Suprapubic skin (tissue), 4 donors: ENCODE results near the gene FGF18. TPM values are rescaled to one million over a fixed set of nuclear protein-coding genes. Genes with fewer than 3 reads are reported as not detected.
A peak's percentile ranks its signal among the peaks of the same experiment; 100 is the strongest.

Experiments
- DNase-seq, 2 donors: peaks; one replicate each; pipeline ENCODE4 v3.0.0-alpha.2; 2019; ENCODE audit warnings: low spot score in 2 of 2
- H3K27ac ChIP-seq: fragments of 200-600 bp; sonication (generic); one replicate; pipeline ENCODE4 v1.5.1; 2019
- H3K27me3 ChIP-seq: fragments of 200-600 bp; sonication (generic); one replicate; pipeline ENCODE4 v1.5.1; 2019
- H3K36me3 ChIP-seq: fragments of 200-600 bp; sonication (generic); one replicate; pipeline ENCODE4 v1.5.1; 2019
- H3K4me1 ChIP-seq: fragments of 200-600 bp; sonication (generic); one replicate; pipeline ENCODE4 v1.5.1; 2019
- H3K4me3 ChIP-seq: fragments of 200-600 bp; sonication (generic); one replicate; pipeline ENCODE4 v1.5.1; 2019; ENCODE audit warnings: mild to moderate bottlenecking
- H3K9me3 ChIP-seq: fragments of 200-600 bp; sonication (generic); one replicate; pipeline ENCODE4 v1.5.1; 2019
- EP300 ChIP-seq: sonication (generic); formaldehyde crosslinking; IDR thresholded peaks from one replicate; pipeline ENCODE4 v1.6.1; 2017; ENCODE audit warnings: antibody characterized with exemption
- POLR2A ChIP-seq, 2 donors: fragments of 450-650 bp; IDR thresholded peaks; one replicate each; pipeline ENCODE4 v1.6.1; 2017; ENCODE audit warnings: antibody characterized with exemption in 2 of 2, mild to moderate bottlenecking in 2 of 2, moderate library complexity in 2 of 2
- POLR2AphosphoS5 ChIP-seq, 3 donors: sonication (generic); formaldehyde crosslinking; IDR thresholded peaks; one replicate each; pipeline ENCODE4 v1.6.1; 2017; ENCODE audit warnings: antibody characterized with exemption in 3 of 3
- WGBS: methylation state at CpG from one replicate; pipeline ENCODE4 v1.1.5; 2018; 5-methylcytosine and 5-hydroxymethylcytosine counted together
- total RNA-seq, 4 donors: library from RNA; depleted of rRNA; stranded (reverse); fragments of >200 nt; gene quantifications; one replicate each; pipeline ENCODE4 v1.1.0, GENCODE V29; 2016
- TF ChIP-seq, protein P1 (sequence below), 2 donors: fragments of 200-600 bp in 1 of 2; fragments of 450-650 bp in 1 of 2; sonication (generic) in 1 of 2; IDR thresholded peaks; one replicate each; pipeline ENCODE4 v1.5.1; 2016 to 2019; ENCODE audit warnings: antibody characterized with exemption in 2 of 2, mild to moderate bottlenecking in 1 of 2, moderate library complexity in 1 of 2

FGF18 gene
- total RNA-seq, 4 donors from 2014 or later = 0.32 to 3.2 (median 0.50) TPM

DNA sequence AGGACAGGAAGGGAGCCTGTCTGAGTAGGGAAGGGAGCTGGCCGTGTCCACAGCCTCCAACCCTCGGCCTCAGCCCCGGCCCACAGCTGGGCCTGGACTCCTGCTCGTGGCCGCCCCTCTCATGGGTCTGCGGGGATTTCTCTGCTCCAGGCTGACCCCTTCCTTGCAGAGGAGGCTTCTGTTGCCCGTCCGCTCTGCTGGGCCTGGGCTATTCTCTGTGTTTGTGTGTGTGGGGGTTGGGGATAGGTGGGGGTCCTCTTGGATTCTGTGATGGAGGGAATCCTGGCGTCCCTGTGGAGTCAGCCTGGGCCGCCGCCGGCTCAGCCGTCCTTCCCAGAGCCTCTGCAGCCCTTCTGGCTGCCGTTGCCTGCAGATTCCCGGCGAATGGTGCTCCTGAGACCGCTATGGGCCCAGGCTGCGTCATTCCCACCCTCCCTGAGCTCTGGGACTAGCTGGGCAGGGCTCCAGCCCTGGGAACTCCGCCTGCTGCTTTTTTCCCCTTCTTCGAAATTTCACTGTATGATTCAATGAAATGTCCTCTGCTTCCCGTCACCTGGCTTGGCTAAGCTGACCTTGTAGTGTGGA lies 64.2 kb downstream of the FGF18 start:
- Histone ChIP-seq H3K27me3 (no peaks in the 10 kb centered on the region), H3K4me1 (peaks cover 7% of the 10 kb centered on the region), H3K27ac (peak overlapping the region; percentile 38), H3K4me3 (no peak overlapping the region), H3K36me3 (no peaks in the 10 kb centered on the region), H3K9me3 (no peaks in the 10 kb centered on the region)
- WGBS = 74% methylated on average over 19 of the region's 21 CpGs
- no peak for TF ChIP-seq POLR2A (IDR thresholded peaks at IDR 0.05)
- TF ChIP-seq POLR2AphosphoS5 (IDR thresholded peaks at IDR 0.05) = no peak
- TF ChIP-seq EP300 = no peak
- TF ChIP-seq, protein P1, sequence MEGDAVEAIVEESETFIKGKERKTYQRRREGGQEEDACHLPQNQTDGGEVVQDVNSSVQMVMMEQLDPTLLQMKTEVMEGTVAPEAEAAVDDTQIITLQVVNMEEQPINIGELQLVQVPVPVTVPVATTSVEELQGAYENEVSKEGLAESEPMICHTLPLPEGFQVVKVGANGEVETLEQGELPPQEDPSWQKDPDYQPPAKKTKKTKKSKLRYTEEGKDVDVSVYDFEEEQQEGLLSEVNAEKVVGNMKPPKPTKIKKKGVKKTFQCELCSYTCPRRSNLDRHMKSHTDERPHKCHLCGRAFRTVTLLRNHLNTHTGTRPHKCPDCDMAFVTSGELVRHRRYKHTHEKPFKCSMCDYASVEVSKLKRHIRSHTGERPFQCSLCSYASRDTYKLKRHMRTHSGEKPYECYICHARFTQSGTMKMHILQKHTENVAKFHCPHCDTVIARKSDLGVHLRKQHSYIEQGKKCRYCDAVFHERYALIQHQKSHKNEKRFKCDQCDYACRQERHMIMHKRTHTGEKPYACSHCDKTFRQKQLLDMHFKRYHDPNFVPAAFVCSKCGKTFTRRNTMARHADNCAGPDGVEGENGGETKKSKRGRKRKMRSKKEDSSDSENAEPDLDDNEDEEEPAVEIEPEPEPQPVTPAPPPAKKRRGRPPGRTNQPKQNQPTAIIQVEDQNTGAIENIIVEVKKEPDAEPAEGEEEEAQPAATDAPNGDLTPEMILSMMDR (IDR thresholded peaks at IDR 0.05) = no peak
- DNase-seq = no peak

DNA sequence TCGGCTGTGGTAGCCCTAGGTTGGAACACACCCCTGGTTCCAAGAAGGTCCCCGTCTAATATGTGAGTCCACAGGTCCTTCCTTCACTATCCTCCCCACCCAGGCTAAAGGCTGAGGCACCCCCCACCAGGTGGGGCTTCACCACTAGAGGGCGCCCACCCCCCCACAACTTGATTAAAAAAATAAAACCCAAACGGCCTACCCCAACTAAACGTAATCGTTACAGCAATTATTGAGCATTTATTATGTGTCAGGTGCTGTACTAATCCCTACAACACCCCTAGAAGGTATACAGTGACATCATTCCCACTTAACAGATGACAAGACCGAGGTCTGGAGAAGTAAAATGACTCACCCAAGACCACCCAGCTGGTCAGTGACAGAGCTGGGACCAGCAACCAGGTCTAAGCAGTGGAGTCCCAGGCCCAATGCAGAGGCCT lies 65.0 kb downstream of the FGF18 start:
- TF ChIP-seq EP300 = no peak
- TF ChIP-seq, protein P1 (IDR thresholded peaks at IDR 0.05) = peak; percentile 35 to 62
- TF ChIP-seq POLR2A (IDR thresholded peaks at IDR 0.05) = no peak
- no peak for TF ChIP-seq POLR2AphosphoS5 (IDR thresholded peaks at IDR 0.05)
- 43% methylated on average over 7 of the region's 7 CpGs for WGBS
- H3K4me1 ChIP-seq = peaks cover 7% of the 10 kb centered on the region
- DNase-seq = no peak
- no peak overlapping the region for H3K27ac ChIP-seq
- H3K27me3 ChIP-seq = no peaks in the 10 kb centered on the region
- H3K9me3 ChIP-seq = no peaks in the 10 kb centered on the region
- H3K4me3 ChIP-seq = no peak overlapping the region
- no peaks in the 10 kb centered on the region for H3K36me3 ChIP-seq

DNA sequence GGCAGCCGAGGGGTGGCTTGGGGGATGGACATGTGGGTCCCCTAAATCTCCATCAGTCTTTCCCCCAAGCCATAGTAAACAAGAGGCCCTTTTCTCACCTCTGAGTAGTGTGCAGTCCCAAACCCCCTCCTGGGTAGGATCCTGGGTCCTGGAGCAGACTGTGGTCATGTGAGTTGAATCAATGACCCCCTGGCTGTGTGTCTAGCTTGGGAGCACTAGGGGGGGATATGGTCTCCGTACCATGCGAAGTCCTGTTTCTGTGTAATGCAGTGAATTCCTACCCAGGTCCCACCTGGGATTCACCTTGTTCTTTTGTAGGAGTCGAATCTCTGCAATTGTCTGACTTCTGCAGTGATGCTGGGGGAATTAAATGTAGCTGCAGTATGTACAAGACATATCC lies 66.2 kb downstream of the FGF18 start:
- no peak overlapping the region for H3K4me3 ChIP-seq
- H3K4me1 ChIP-seq = peaks cover 7% of the 10 kb centered on the region
- DNase-seq = no peak
- 92% methylated on average over 3 of the region's 4 CpGs for WGBS
- no peaks in the 10 kb centered on the region for H3K9me3 ChIP-seq
- H3K36me3 ChIP-seq = no peaks in the 10 kb centered on the region
- H3K27me3 ChIP-seq = no peaks in the 10 kb centered on the region
- TF ChIP-seq, protein P1 (IDR thresholded peaks at IDR 0.05) = no peak
- TF ChIP-seq EP300 (no peak), POLR2AphosphoS5 (IDR thresholded peaks at IDR 0.05) (no peak), POLR2A (IDR thresholded peaks at IDR 0.05) (no peak)
- H3K27ac ChIP-seq = no peak overlapping the region

DNA sequence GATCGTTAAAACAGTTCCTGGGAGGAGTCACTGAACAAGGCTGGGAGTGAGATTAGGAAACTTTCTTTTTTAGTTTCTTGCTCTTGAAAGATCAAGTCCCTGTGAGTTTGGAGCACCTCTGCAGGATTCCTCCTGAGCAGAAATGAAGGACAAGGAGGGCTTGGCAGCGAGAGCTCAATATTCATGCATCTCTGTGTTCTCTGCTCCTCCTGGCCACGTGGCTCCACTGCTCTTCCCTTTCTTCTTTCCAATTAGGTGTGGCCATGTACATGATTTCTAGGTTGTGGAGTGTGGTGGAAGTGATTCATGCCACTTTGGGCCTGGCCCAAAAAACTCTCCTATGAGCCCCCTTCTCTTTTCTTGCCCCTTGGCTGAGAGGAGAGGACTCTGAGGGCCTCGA lies 67.2 kb downstream of the FGF18 start:
- 88% methylated on average over 4 of the region's 4 CpGs for WGBS
- DNase-seq = no peak
- peaks cover 7% of the 10 kb centered on the region for H3K4me1 ChIP-seq
- H3K9me3 ChIP-seq = no peaks in the 10 kb centered on the region
- H3K4me3 ChIP-seq = no peak overlapping the region
- H3K36me3 ChIP-seq = no peaks in the 10 kb centered on the region
- H3K27me3 ChIP-seq = no peaks in the 10 kb centered on the region
- no peak overlapping the region for H3K27ac ChIP-seq
- TF ChIP-seq POLR2A (IDR thresholded peaks at IDR 0.05) = no peak
- TF ChIP-seq EP300 = no peak
- TF ChIP-seq POLR2AphosphoS5 (IDR thresholded peaks at IDR 0.05) = no peak
- TF ChIP-seq, protein P1 (IDR thresholded peaks at IDR 0.05) = no peak

DNA sequence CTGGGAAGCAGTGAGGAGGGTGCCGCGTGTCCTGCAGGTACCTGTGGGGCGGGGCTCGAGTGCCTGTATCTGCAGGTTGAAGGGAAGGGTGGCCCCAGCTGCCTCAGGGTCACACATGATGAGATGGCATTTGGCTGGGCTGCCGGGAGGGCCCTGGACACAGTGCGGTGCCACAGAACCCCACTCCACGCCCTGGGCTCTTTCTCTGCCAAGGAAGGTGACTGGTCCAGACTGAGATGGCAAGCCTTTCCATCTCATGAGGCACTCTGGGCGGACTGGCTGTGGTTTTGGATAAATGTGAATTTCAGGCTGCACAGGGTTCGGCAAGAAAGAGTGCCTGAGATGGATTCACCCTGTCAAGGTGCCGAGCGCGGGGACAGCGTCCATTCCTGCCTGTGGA lies 69.4 kb downstream of the FGF18 start:
- no peaks in the 10 kb centered on the region for H3K9me3 ChIP-seq
- H3K4me3 ChIP-seq = no peak overlapping the region
- TF ChIP-seq, protein P1 (IDR thresholded peaks at IDR 0.05) = no peak
- TF ChIP-seq POLR2A (IDR thresholded peaks at IDR 0.05) (no peak), POLR2AphosphoS5 (IDR thresholded peaks at IDR 0.05) (no peak), EP300 (no peak)
- 94% methylated on average over 10 of the region's 13 CpGs for WGBS
- no peak overlapping the region for H3K27ac ChIP-seq
- H3K36me3 ChIP-seq = no peaks in the 10 kb centered on the region
- H3K27me3 ChIP-seq = no peaks in the 10 kb centered on the region
- DNase-seq = no peak
- H3K4me1 ChIP-seq = peaks cover 4% of the 10 kb centered on the region
